ENCODE results near the gene CGB5.

DNA sequence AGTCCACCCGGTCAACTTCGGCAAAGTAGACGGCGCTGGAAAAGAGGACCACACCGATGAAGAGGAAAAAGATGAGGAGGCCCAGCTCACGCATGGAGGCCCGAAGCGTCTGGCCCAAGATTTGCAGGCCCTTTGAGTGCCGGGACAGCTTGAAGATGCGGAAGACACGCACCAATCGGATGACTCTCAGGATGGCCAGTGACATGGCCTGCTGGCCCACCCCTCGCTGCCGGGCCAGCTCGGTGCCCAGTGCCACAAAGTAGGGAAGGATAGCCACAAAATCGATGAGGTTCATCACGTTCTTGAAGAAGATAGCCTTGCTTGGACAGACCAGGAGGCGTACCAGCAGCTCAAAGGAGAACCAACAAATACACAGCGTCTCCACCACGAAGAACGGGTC, 26.8 kb downstream of the CGB5 start:
- TF ChIP-seq POLR2A (IDR thresholded peaks at IDR 0.05; ENCODE audit: low read length) (no peak), GATA1 (IDR thresholded peaks at IDR 0.05; ENCODE audit: low read depth, low read length) (no peak)

Data from erythroblast (primary cell).